ENCODE measurements around the gene GPATCH2L. TPM values are rescaled to one million over a fixed set of nuclear protein-coding genes. Genes with fewer than 3 reads are reported as not detected.
A peak's percentile ranks its signal among the peaks of the same experiment; 100 is the strongest.

GPATCH2L gene
- total RNA-seq, 4 donors from 2014 or later = 47.6 to 230 (median 85.0) TPM

GRCh38 chr14:76152333-76152681, 585 bp downstream of the GPATCH2L start:
- Histone ChIP-seq H3K27me3 (no peaks in the 10 kb centered on the region), H3K36me3 (no peaks in the 10 kb centered on the region), H3K4me3 (peak overlapping the region; percentile 94 to 100), H3K9me3 (no peaks in the 10 kb centered on the region), H3K4me1 (peaks cover 7 to 14% of the 10 kb centered on the region in 2 donors), H3K27ac (peak overlapping the region; percentile 79 to 82)
- no peak for TF ChIP-seq POLR2A (IDR thresholded peaks at IDR 0.05)
- no peak for TF ChIP-seq CTCF (IDR thresholded peaks at IDR 0.05)
- DNase-seq = peak; percentile 42 to 44
- intact Hi-C loops (cut with DNase I; ENCODE audit: low total_unique reads) = no loop called here

GRCh38 chr14:76153919-76154318, 2.2 kb downstream of the GPATCH2L start:
- DNase-seq = no peak
- H3K4me1 ChIP-seq = peaks cover 7 to 14% of the 10 kb centered on the region in 2 donors

GRCh38 chr14:76154539-76155126, 2.9 kb downstream of the GPATCH2L start:
- intact Hi-C loops (cut with DNase I; ENCODE audit: low total_unique reads) = no loop called here
- H3K27ac ChIP-seq = no peak overlapping the region
- no peaks in the 10 kb centered on the region for H3K9me3 ChIP-seq
- DNase-seq = no peak
- TF ChIP-seq POLR2A (IDR thresholded peaks at IDR 0.05) = no peak
- TF ChIP-seq CTCF (IDR thresholded peaks at IDR 0.05) = no peak
- no peak overlapping the region for H3K4me3 ChIP-seq
- no peaks in the 10 kb centered on the region for H3K27me3 ChIP-seq
- H3K4me1 ChIP-seq = peaks cover 7 to 14% of the 10 kb centered on the region in 2 donors
- no peaks in the 10 kb centered on the region for H3K36me3 ChIP-seq

More at GRCh38 chr14:76153919-76154318, 2.2 kb downstream of the GPATCH2L start:
- Histone ChIP-seq H3K27ac (no peak overlapping the region), H3K36me3 (no peaks in the 10 kb centered on the region), H3K9me3 (no peaks in the 10 kb centered on the region), H3K27me3 (no peaks in the 10 kb centered on the region), H3K4me3 (no peak overlapping the region)
- intact Hi-C loops (cut with DNase I; ENCODE audit: low total_unique reads) = no loop called here
- TF ChIP-seq POLR2A (IDR thresholded peaks at IDR 0.05) (no peak), CTCF (IDR thresholded peaks at IDR 0.05) (no peak)

- no peak for DNase-seq
- Histone ChIP-seq H3K4me1 (no peaks in the 10 kb centered on the region), H3K4me3 (no peak overlapping the region), H3K36me3 (no peaks in the 10 kb centered on the region), H3K27ac (no peak overlapping the region), H3K27me3 (no peaks in the 10 kb centered on the region), H3K9me3 (no peaks in the 10 kb centered on the region)
- intact Hi-C loops (cut with DNase I; ENCODE audit: low total_unique reads) = no loop called here
- TF ChIP-seq CTCF (IDR thresholded peaks at IDR 0.05) (no peak), POLR2A (IDR thresholded peaks at IDR 0.05) (no peak)
Observed at GRCh38 chr14:76163668-76164363, 12.1 kb downstream of the GPATCH2L start.

GRCh38 chr14:76168531-76168930, 16.8 kb downstream of the GPATCH2L start:
- intact Hi-C loops (cut with DNase I; ENCODE audit: low total_unique reads) = no loop called here
- Histone ChIP-seq H3K27me3 (no peaks in the 10 kb centered on the region), H3K27ac (no peak overlapping the region), H3K36me3 (no peaks in the 10 kb centered on the region), H3K4me3 (no peak overlapping the region), H3K4me1 (no peaks in the 10 kb centered on the region), H3K9me3 (no peaks in the 10 kb centered on the region)
- TF ChIP-seq POLR2A (IDR thresholded peaks at IDR 0.05) (no peak), CTCF (IDR thresholded peaks at IDR 0.05) (no peak)
- DNase-seq = no peak

All from uterus (tissue), 4 donors.